Measurements from ENCODE around the gene RREB1. TPM values are rescaled to one million over a fixed set of nuclear protein-coding genes. Genes with fewer than 3 reads are reported as not detected.
A peak's percentile ranks its signal among the peaks of the same experiment; 100 is the strongest.
"Not testable (repeated sequence)": the region's sequence is repeated elsewhere in the genome, so short reads cannot be mapped to it uniquely, and the experiment has no call there.

The RREB1 gene
- total RNA-seq, 2 experiments from 2014 or later, result 18.7 to 19.7 TPM

DNA sequence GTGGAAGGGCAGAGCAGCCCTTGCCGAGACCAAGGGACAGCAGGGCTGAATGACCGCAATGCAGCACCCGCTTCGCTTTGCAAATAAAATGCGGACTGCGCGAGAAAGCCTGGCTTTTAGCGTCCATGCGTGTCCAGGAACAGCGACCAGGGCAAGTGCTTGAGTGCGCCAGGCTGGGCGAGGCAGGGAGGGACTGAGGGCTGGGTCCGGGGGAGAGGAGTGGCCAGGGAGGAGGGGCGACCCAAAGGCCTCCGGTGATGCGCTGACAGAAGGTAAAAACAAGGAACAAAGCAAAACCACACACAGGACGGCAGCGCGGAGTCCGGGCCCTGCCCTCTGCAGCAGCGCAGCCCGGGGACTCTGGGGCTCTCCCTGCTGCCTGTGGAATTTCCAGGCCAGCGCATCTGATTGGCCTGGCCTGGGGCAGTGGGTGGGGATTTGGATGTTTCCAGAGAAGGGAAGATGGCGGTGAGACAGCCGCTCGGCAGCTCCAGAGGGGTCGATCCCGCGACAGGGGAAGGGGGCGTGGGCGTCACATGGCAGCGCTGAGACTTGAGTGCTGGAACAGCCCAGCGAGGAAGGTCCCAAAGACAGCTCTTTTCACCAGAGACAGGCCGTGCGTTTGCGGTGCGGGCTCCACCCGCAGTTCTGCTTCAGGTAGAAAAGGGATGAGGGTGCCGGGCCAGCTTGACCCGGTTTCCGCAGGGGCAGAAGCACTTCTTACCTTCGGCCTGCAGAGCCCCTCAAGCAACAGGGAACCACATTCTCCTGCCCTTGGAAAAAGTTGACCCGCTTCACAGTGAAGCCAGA lies 153.5 kb downstream of the RREB1 start:
- Mint-ChIP-seq H3K4me1 (ENCODE audit: low read depth) (peaks cover 18% of the 10 kb centered on the region), H3K36me3 (ENCODE audit: low read depth) (no peaks in the 10 kb centered on the region), H3K27ac (no peak overlapping the region), H3K27me3 (peaks cover 17% of the 10 kb centered on the region), H3K9me3 (peaks cover 6% of the 10 kb centered on the region), H3K4me3 (peak overlapping the region; percentile 81)
- TF ChIP-seq, protein P1, sequence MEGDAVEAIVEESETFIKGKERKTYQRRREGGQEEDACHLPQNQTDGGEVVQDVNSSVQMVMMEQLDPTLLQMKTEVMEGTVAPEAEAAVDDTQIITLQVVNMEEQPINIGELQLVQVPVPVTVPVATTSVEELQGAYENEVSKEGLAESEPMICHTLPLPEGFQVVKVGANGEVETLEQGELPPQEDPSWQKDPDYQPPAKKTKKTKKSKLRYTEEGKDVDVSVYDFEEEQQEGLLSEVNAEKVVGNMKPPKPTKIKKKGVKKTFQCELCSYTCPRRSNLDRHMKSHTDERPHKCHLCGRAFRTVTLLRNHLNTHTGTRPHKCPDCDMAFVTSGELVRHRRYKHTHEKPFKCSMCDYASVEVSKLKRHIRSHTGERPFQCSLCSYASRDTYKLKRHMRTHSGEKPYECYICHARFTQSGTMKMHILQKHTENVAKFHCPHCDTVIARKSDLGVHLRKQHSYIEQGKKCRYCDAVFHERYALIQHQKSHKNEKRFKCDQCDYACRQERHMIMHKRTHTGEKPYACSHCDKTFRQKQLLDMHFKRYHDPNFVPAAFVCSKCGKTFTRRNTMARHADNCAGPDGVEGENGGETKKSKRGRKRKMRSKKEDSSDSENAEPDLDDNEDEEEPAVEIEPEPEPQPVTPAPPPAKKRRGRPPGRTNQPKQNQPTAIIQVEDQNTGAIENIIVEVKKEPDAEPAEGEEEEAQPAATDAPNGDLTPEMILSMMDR (IDR thresholded peaks at IDR 0.05), result no peak
- ATAC-seq (peak; percentile 89), DNase-seq (peak; percentile 69)
- ChIA-PET POLR2A (interaction anchor here (1.5 kb wide), 1 partner anchor 10 kb away, joined by 4 read pairs; no protein-coding TSS in a partner anchor), CTCF (interaction anchor here (2.4 kb wide), 1 partner anchor 14 kb away, joined by 15 read pairs; no protein-coding TSS in a partner anchor)
- intact Hi-C loops (cut with micrococcal nuclease), result no loop called here

DNA sequence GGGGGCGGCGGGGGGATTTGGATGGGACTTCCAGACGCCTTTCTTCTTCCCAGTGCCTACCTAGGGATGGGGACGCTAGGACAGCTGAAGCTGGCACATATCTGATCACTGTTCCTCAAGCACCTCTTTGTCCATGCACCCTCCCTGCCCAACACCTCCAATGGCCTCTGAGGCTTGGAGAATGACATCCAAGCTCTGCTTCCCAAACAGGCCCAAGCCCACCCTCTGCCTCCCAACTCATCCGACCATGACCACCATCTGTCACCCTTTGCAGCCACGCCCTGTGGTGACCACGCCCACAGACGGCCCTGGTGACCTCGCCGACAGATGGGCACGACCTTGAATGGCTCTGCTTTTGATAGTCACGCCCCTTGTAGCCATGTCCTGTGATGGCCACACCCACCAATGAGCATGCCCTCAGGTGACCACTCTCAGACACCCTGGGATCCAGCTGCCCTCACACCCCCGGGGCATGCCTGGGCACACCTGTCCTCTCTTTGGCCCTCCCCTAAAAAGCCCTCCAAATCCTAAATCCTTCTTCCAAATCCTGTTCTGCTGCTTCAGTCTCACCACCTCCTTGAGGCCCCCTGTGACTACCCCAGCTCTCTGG lies 154.2 kb downstream of the RREB1 start:
- intact Hi-C loops (cut with micrococcal nuclease), result no loop called here
- H3K36me3 Mint-ChIP-seq (ENCODE audit: low read depth), result no peaks in the 10 kb centered on the region
- TF ChIP-seq, protein P1 (IDR thresholded peaks at IDR 0.05), result no peak
- DNase-seq (no peak), ATAC-seq (no peak)
- H3K9me3 Mint-ChIP-seq, result peaks cover 3% of the 10 kb centered on the region
- peak overlapping the region; percentile 81 for H3K4me3 Mint-ChIP-seq
- peaks cover 17% of the 10 kb centered on the region for H3K27me3 Mint-ChIP-seq
- H3K27ac Mint-ChIP-seq, result no peak overlapping the region
- peaks cover 18% of the 10 kb centered on the region for H3K4me1 Mint-ChIP-seq (ENCODE audit: low read depth)
- CTCF ChIA-PET, result interaction anchor here (0.6 to 2.4 kb wide), 6 partner anchors 14 to 565 kb away, joined by 3 to 15 read pairs (median 3); no protein-coding TSS in a partner anchor
- POLR2A ChIA-PET, result interaction anchor here (1.0 to 1.5 kb wide), 2 partner anchors 10 to 335 kb away, joined by 3 to 4 read pairs; no protein-coding TSS in a partner anchor

DNA sequence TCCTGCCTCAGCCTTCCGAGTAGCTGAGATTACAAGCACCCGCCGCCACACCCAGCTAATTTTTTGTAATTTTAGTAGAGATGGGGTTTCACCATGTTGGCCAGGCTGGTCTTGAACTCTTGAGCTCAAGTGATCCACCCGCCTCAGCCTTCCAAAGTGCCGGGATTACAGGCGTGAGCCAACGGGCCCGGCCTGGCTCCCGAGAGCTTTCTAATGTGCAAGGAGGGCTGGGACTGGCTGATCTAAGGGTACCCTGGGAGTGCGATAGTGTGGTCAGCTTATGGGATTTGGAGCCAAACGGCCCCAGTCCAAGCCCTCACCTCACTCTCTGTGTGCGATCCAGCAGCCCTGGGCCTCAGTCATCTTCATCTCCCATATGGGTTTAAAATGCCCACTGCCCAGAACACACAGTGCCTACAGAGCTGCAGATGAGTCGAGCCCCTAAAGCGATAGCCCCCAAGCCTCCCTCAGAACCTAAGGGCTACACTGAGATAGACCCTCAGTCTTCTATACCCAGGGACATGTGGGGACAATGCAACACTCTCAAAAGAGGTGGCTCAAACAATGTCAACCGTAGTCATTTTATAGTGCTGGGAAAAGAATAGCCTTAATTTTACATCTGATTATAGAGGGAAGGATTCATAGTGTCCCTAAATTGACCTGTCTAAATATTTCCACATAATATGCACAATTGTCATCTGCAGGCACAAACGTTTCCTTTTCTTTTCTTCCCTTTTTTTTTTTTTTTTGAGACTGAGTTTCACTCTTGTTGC lies 155.2 kb downstream of the RREB1 start:
- H3K9me3 Mint-ChIP-seq, result peaks cover 3% of the 10 kb centered on the region
- POLR2A ChIA-PET, result interaction anchor here (1.0 to 1.5 kb wide), 2 partner anchors 9 to 334 kb away, joined by 3 to 4 read pairs; no protein-coding TSS in a partner anchor
- no peak overlapping the region for H3K4me3 Mint-ChIP-seq
- H3K27ac Mint-ChIP-seq, result no peak overlapping the region
- H3K36me3 Mint-ChIP-seq (ENCODE audit: low read depth), result no peaks in the 10 kb centered on the region
- TF ChIP-seq, protein P1 (IDR thresholded peaks at IDR 0.05), result no peak
- intact Hi-C loops (cut with micrococcal nuclease), result no loop called here
- DNase-seq (no peak), ATAC-seq (no peak)
- peaks cover 18% of the 10 kb centered on the region for H3K4me1 Mint-ChIP-seq (ENCODE audit: low read depth)
- peaks cover 17% of the 10 kb centered on the region for H3K27me3 Mint-ChIP-seq
- CTCF ChIA-PET, result interaction anchor here (0.6 to 2.4 kb wide), 5 partner anchors 13 to 566 kb away, joined by 3 to 15 read pairs (median 3); no protein-coding TSS in a partner anchor

DNA sequence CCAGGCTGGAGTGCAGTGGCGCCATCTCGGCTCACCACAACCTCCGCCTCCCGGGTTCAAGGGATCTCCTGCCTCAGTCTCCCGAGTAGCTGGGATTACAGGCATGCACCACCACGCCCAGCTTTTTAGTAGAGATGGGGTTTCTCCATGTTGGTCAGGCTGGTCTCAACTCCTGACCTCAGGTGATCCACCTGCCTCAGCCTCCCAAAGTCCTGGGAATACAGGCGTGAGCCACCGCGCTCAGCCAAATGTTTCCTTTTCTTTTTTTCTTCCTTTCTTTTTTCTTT lies 155.7 kb downstream of the RREB1 start:
- H3K4me1 Mint-ChIP-seq (ENCODE audit: low read depth), result peaks cover 18% of the 10 kb centered on the region
- H3K36me3 Mint-ChIP-seq (ENCODE audit: low read depth); H3K9me3 Mint-ChIP-seq; POLR2A ChIA-PET; ATAC-seq; H3K27ac Mint-ChIP-seq; DNase-seq; H3K4me3 Mint-ChIP-seq; intact Hi-C loops (cut with micrococcal nuclease); CTCF ChIA-PET: not testable (repeated sequence)
- H3K27me3 Mint-ChIP-seq, result peaks cover 17% of the 10 kb centered on the region

DNA sequence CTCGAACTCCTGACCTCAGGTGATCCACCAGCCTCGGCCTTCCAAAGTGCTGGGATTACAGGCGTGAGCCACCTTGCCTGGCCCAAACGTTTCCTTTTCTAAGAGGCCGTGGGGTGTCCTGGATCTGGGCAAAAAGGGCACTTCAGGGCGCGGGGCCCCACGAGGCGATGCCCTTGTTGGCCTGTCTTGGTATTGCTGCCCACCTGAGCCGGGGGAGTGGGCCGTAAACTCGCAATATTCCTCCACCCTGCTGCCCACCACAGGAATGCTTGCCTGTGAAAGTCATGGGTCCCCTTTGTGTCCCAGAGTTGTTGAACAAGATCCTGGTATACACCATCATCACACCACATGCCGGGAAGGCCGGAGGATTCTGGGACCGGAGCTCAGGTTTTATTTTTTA lies 156.3 kb downstream of the RREB1 start:
- Mint-ChIP-seq H3K4me3 (no peak overlapping the region), H3K4me1 (ENCODE audit: low read depth) (peaks cover 18% of the 10 kb centered on the region), H3K36me3 (ENCODE audit: low read depth) (no peaks in the 10 kb centered on the region), H3K27ac (no peak overlapping the region), H3K9me3 (peaks cover 3% of the 10 kb centered on the region), H3K27me3 (peaks cover 17% of the 10 kb centered on the region)
- DNase-seq (no peak), ATAC-seq (no peak)
- POLR2A ChIA-PET, result no interaction called here
- intact Hi-C loops (cut with micrococcal nuclease), result no loop called here
- TF ChIP-seq, protein P1 (IDR thresholded peaks at IDR 0.05), result no peak
- CTCF ChIA-PET, result interaction anchor here (0.8 to 1.5 kb wide), 2 partner anchors 11 to 587 kb away, joined by 3 to 7 read pairs; no protein-coding TSS in a partner anchor
